Activated naive CD4-positive, alpha-beta T cell treated with Interleukin-2 at 50 U/mL for 16 hours (primary cell): ENCODE results near the gene ATP1A4.
"Not testable (repeated sequence)": the region's sequence is repeated elsewhere in the genome, so short reads cannot be mapped to it uniquely, and the experiment has no call there.

ENCODE experiments used
- DNase-seq: peaks from one replicate; pipeline ENCODE4 v3.0.0-alpha.2; 2020

ATP1A4 gene

GRCh38 chr1:160151303-160151702, at the start of gene ATP1A4:
Gene ATP1A4, plus strand, starts transcription at chr1:160151603. Its CDS starts 438 bp downstream, at chr1:160152041.
- no peak for DNase-seq

GRCh38 chr1:160101717-160102522, 49.5 kb upstream of the ATP1A4 start:
- no peak for DNase-seq

- DNase-seq, result no peak
Observed at GRCh38 chr1:160103658-160104408, 47.6 kb upstream of the ATP1A4 start.

GRCh38 chr1:160104486-160104885, 46.9 kb upstream of the ATP1A4 start:
- no peak for DNase-seq

GRCh38 chr1:160105155-160105554, 46.2 kb upstream of the ATP1A4 start:
- no peak for DNase-seq

GRCh38 chr1:160107512-160107911, 43.9 kb upstream of the ATP1A4 start:
- DNase-seq, result no peak

- peak; percentile 41 for DNase-seq
Observed at GRCh38 chr1:160108888-160109662, 42.3 kb upstream of the ATP1A4 start.

GRCh38 chr1:160109686-160110085, 41.7 kb upstream of the ATP1A4 start:
- no peak for DNase-seq

- DNase-seq, result not testable (repeated sequence)
Observed at GRCh38 chr1:160111462-160111861, 39.9 kb upstream of the ATP1A4 start.

GRCh38 chr1:160112357-160112756, 39.0 kb upstream of the ATP1A4 start:
- no peak for DNase-seq

- no peak for DNase-seq
Observed at GRCh38 chr1:160113407-160113806, 38.0 kb upstream of the ATP1A4 start.

- DNase-seq, result no peak
Observed at GRCh38 chr1:160114085-160114484, 37.3 kb upstream of the ATP1A4 start.

- DNase-seq, result no peak
Observed at GRCh38 chr1:160115545-160116282, 35.7 kb upstream of the ATP1A4 start, which contains the start of gene ATP1A2. Gene ATP1A2, plus strand, starts transcription at chr1:160115759. Its CDS starts 103 bp downstream, at chr1:160115862.

- DNase-seq, result no peak
Observed at GRCh38 chr1:160116283-160117147, 34.9 kb upstream of the ATP1A4 start.

GRCh38 chr1:160117300-160117699, 34.1 kb upstream of the ATP1A4 start:
- no peak for DNase-seq

- DNase-seq, result no peak
Observed at GRCh38 chr1:160117709-160118183, 33.7 kb upstream of the ATP1A4 start.

GRCh38 chr1:160118928-160119327, 32.5 kb upstream of the ATP1A4 start:
- no peak for DNase-seq

GRCh38 chr1:160120797-160121196, 30.6 kb upstream of the ATP1A4 start:
- no peak for DNase-seq

- DNase-seq, result no peak
Observed at GRCh38 chr1:160121388-160121787, 30.0 kb upstream of the ATP1A4 start.

GRCh38 chr1:160122978-160123495, 28.4 kb upstream of the ATP1A4 start:
- no peak for DNase-seq

GRCh38 chr1:160123726-160124125, 27.7 kb upstream of the ATP1A4 start:
- DNase-seq, result no peak
